GM21390 (cell line): ENCODE results near the gene DHRS1.

Experiments
- ATAC-seq: cut with Tn5 transposase; IDR thresholded peaks from one replicate; pipeline ENCODE4 v1.9.1; 2021; ENCODE audit not compliant: unreplicated experiment

Gene DHRS1

GRCh38 chr14:24267516-24267915, 32.1 kb downstream of the DHRS1 start:
- ATAC-seq: no peak

- ATAC-seq: no peak
These were observed 33.0 kb downstream of the DHRS1 start for GRCh38 chr14:24266344-24267244.

- no peak for ATAC-seq
These were observed 35.3 kb downstream of the DHRS1 start for GRCh38 chr14:24264298-24264697.

- no peak for ATAC-seq
These were observed 35.7 kb downstream of the DHRS1 start for GRCh38 chr14:24263848-24264247.

GRCh38 chr14:24262821-24263733, 36.5 kb downstream of the DHRS1 start, which contains the start of gene TGM1:
TGM1 (minus strand) TSS chr14:24263177; CDS start chr14:24262352, 825 bp downstream.
- ATAC-seq: no peak

GRCh38 chr14:24261969-24262327, 37.6 kb downstream of the DHRS1 start:
- ATAC-seq: no peak

GRCh38 chr14:24261256-24261968, 38.2 kb downstream of the DHRS1 start:
- no peak for ATAC-seq

GRCh38 chr14:24260780-24261157, 38.8 kb downstream of the DHRS1 start:
- ATAC-seq: no peak

- ATAC-seq: no peak
These were observed 39.4 kb downstream of the DHRS1 start for GRCh38 chr14:24260026-24260779.

GRCh38 chr14:24259282-24260025, 40.1 kb downstream of the DHRS1 start:
- ATAC-seq: no peak

- ATAC-seq: no peak
These were observed 40.9 kb downstream of the DHRS1 start for GRCh38 chr14:24258548-24259265.

GRCh38 chr14:24258119-24258518, 41.5 kb downstream of the DHRS1 start:
- no peak for ATAC-seq

- no peak for ATAC-seq
These were observed 42.6 kb downstream of the DHRS1 start for GRCh38 chr14:24256960-24257359.

GRCh38 chr14:24255931-24256711, 43.5 kb downstream of the DHRS1 start:
- no peak for ATAC-seq

- ATAC-seq: no peak
These were observed 44.1 kb downstream of the DHRS1 start for GRCh38 chr14:24255438-24255837.

- ATAC-seq: no peak
These were observed 44.8 kb downstream of the DHRS1 start for GRCh38 chr14:24254630-24255392.

- no peak for ATAC-seq
These were observed 45.6 kb downstream of the DHRS1 start for GRCh38 chr14:24253936-24254335.
